IPS-NIHi11 (cell line): ENCODE data around the gene HEATR5B.

ENCODE experiments used
- DNase-seq: peaks from one replicate; pipeline ENCODE4 v3.0.0; 2012; ENCODE audit warnings: mixed read lengths, low spot score

Gene HEATR5B

GRCh38 chr2:37083873-37084794, at the start of gene HEATR5B, which contains the start of gene GPATCH11:
Gene HEATR5B (minus strand): TSS chr2:37084372. CDS start chr2:37083414, 958 bp downstream.
Gene GPATCH11 (plus strand): TSS chr2:37084518. CDS start chr2:37088382, 3,864 bp downstream.
- DNase-seq: peak; percentile 99

- DNase-seq: no peak
Measured at GRCh38 chr2:37132914-37133313, 48.7 kb upstream of the HEATR5B start.

GRCh38 chr2:37125416-37125815, 41.2 kb upstream of the HEATR5B start:
- DNase-seq: no peak

GRCh38 chr2:37119157-37119556, 35.0 kb upstream of the HEATR5B start:
- DNase-seq: no peak

GRCh38 chr2:37117566-37117965, 33.4 kb upstream of the HEATR5B start:
- DNase-seq: no peak

- no peak for DNase-seq
Measured at GRCh38 chr2:37111958-37112357, 27.8 kb upstream of the HEATR5B start.

- no peak for DNase-seq
Measured at GRCh38 chr2:37110306-37111212, 26.4 kb upstream of the HEATR5B start.

- DNase-seq: no peak
Measured at GRCh38 chr2:37109523-37109922, 25.4 kb upstream of the HEATR5B start.

- peak; percentile 23 for DNase-seq
Measured at GRCh38 chr2:37105150-37105549, 21.0 kb upstream of the HEATR5B start.

- DNase-seq: no peak
Measured at GRCh38 chr2:37104178-37104577, 20.0 kb upstream of the HEATR5B start.

GRCh38 chr2:37102588-37102987, 18.4 kb upstream of the HEATR5B start:
- DNase-seq: no peak

GRCh38 chr2:37100054-37100453, 15.9 kb upstream of the HEATR5B start:
- no peak for DNase-seq

GRCh38 chr2:37098416-37099118, 14.4 kb upstream of the HEATR5B start:
- DNase-seq: no peak

GRCh38 chr2:37096568-37096967, 12.4 kb upstream of the HEATR5B start:
- DNase-seq: no peak

GRCh38 chr2:37091873-37092272, 7.7 kb upstream of the HEATR5B start:
- DNase-seq: no peak

- no peak for DNase-seq
Measured at GRCh38 chr2:37090019-37090477, 5.9 kb upstream of the HEATR5B start.

- no peak for DNase-seq
Measured at GRCh38 chr2:37085731-37086147, 1.6 kb upstream of the HEATR5B start.

- DNase-seq: no peak
Measured at GRCh38 chr2:37084797-37085196, 625 bp upstream of the HEATR5B start.

- DNase-seq: no peak
Measured at GRCh38 chr2:37080689-37081088, 3.5 kb downstream of the HEATR5B start.

GRCh38 chr2:37080266-37080665, 3.9 kb downstream of the HEATR5B start:
- DNase-seq: no peak

GRCh38 chr2:37070931-37071330, 13.2 kb downstream of the HEATR5B start:
- DNase-seq: no peak

- no peak for DNase-seq
Measured at GRCh38 chr2:37068686-37069085, 15.5 kb downstream of the HEATR5B start.
